Measurements from ENCODE around the gene SCYGR2.

Gene SCYGR2

DNA sequence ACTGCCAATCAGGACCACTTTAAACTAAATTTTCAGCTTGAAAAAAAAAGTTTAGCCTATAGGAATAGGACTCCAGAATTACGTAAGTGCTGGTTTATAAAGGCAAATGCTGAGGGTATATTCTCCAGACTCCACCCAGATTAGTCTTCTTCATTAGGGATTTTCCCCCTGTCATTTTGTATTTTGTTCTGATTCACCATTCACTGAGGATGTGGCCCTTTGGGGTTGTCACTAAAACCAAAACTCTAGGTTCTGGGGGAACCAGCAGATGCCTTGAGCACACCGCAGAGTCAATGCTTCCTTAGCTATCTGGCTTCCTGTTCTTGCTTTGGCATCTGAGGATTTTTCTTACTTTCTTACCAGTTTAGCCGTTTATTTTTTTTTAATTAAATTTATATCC is 29.1 kb downstream of the SCYGR2 start:
- no peaks in the 10 kb centered on the region for H3K9me3 Mint-ChIP-seq
- TF ChIP-seq, protein P1, sequence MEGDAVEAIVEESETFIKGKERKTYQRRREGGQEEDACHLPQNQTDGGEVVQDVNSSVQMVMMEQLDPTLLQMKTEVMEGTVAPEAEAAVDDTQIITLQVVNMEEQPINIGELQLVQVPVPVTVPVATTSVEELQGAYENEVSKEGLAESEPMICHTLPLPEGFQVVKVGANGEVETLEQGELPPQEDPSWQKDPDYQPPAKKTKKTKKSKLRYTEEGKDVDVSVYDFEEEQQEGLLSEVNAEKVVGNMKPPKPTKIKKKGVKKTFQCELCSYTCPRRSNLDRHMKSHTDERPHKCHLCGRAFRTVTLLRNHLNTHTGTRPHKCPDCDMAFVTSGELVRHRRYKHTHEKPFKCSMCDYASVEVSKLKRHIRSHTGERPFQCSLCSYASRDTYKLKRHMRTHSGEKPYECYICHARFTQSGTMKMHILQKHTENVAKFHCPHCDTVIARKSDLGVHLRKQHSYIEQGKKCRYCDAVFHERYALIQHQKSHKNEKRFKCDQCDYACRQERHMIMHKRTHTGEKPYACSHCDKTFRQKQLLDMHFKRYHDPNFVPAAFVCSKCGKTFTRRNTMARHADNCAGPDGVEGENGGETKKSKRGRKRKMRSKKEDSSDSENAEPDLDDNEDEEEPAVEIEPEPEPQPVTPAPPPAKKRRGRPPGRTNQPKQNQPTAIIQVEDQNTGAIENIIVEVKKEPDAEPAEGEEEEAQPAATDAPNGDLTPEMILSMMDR (IDR thresholded peaks at IDR 0.05), result no peak
- H3K36me3 Mint-ChIP-seq (ENCODE audit: low read depth), result no peaks in the 10 kb centered on the region
- H3K4me3 Mint-ChIP-seq, result no peak overlapping the region
- no peak for DNase-seq
- no peaks in the 10 kb centered on the region for H3K4me1 Mint-ChIP-seq
- H3K27me3 Mint-ChIP-seq (ENCODE audit: low read depth, poor library complexity), result peaks cover 5% of the 10 kb centered on the region
- H3K27ac Mint-ChIP-seq, result no peak overlapping the region

DNA sequence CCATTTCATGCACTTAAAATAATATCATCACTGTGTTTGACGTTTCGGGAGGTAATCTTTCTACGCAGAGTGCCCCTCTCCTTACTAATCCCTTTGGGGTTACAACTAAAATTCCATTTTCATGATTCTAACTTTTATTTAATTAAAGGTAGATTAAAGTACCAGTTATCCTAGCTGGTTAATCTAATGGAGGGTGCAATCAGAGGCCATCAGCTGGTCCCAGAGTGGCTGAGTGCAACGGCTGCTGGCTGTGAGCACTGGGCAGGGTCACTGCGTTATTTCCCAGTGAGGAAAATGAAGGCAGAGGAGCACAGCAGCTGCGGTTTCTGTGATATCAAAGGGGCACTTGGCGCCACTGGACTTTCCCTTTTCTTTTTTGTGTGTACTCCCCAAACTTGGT is 30.7 kb downstream of the SCYGR2 start:
- Mint-ChIP-seq H3K36me3 (ENCODE audit: low read depth) (no peaks in the 10 kb centered on the region), H3K27ac (no peak overlapping the region), H3K27me3 (ENCODE audit: low read depth, poor library complexity) (peaks cover 3% of the 10 kb centered on the region), H3K4me3 (no peak overlapping the region), H3K9me3 (no peaks in the 10 kb centered on the region), H3K4me1 (no peaks in the 10 kb centered on the region)
- TF ChIP-seq, protein P1 (IDR thresholded peaks at IDR 0.05), result no peak
- no peak for DNase-seq

- H3K36me3 Mint-ChIP-seq (ENCODE audit: low read depth), result no peaks in the 10 kb centered on the region
- H3K4me1 Mint-ChIP-seq, result no peaks in the 10 kb centered on the region
- H3K27ac Mint-ChIP-seq, result no peak overlapping the region
- H3K4me3 Mint-ChIP-seq, result no peak overlapping the region
- H3K9me3 Mint-ChIP-seq, result no peaks in the 10 kb centered on the region
- no peak for DNase-seq
- H3K27me3 Mint-ChIP-seq (ENCODE audit: low read depth, poor library complexity), result peaks cover 3% of the 10 kb centered on the region
- TF ChIP-seq, protein P1 (IDR thresholded peaks at IDR 0.05), result no peak
These were observed 31.6 kb downstream of the SCYGR2 start for GRCh38 chr2:227630322-227630721.

GRCh38 chr2:227632827-227633226 is 34.1 kb downstream of the SCYGR2 start:
- H3K9me3 Mint-ChIP-seq, result no peaks in the 10 kb centered on the region
- TF ChIP-seq, protein P1 (IDR thresholded peaks at IDR 0.05), result no peak
- H3K4me3 Mint-ChIP-seq, result no peak overlapping the region
- H3K27me3 Mint-ChIP-seq (ENCODE audit: low read depth, poor library complexity), result no peaks in the 10 kb centered on the region
- no peaks in the 10 kb centered on the region for H3K36me3 Mint-ChIP-seq (ENCODE audit: low read depth)
- no peaks in the 10 kb centered on the region for H3K4me1 Mint-ChIP-seq
- no peak overlapping the region for H3K27ac Mint-ChIP-seq
- no peak for DNase-seq

GRCh38 chr2:227634201-227634600 is 35.5 kb downstream of the SCYGR2 start:
- no peaks in the 10 kb centered on the region for H3K27me3 Mint-ChIP-seq (ENCODE audit: low read depth, poor library complexity)
- H3K9me3 Mint-ChIP-seq, result no peaks in the 10 kb centered on the region
- TF ChIP-seq, protein P1 (IDR thresholded peaks at IDR 0.05), result no peak
- no peak overlapping the region for H3K27ac Mint-ChIP-seq
- no peaks in the 10 kb centered on the region for H3K4me1 Mint-ChIP-seq
- H3K4me3 Mint-ChIP-seq, result no peak overlapping the region
- no peak for DNase-seq
- no peaks in the 10 kb centered on the region for H3K36me3 Mint-ChIP-seq (ENCODE audit: low read depth)

GRCh38 chr2:227642656-227643055 is 44.0 kb downstream of the SCYGR2 start:
- H3K4me1 Mint-ChIP-seq, result peaks cover 15% of the 10 kb centered on the region
- no peak overlapping the region for H3K27ac Mint-ChIP-seq
- no peak overlapping the region for H3K4me3 Mint-ChIP-seq
- no peaks in the 10 kb centered on the region for H3K36me3 Mint-ChIP-seq (ENCODE audit: low read depth)
- no peaks in the 10 kb centered on the region for H3K9me3 Mint-ChIP-seq
- DNase-seq, result no peak
- H3K27me3 Mint-ChIP-seq (ENCODE audit: low read depth, poor library complexity), result no peaks in the 10 kb centered on the region
- TF ChIP-seq, protein P1 (IDR thresholded peaks at IDR 0.05), result no peak
